Smooth muscle cell (in vitro differentiated cells): ENCODE results near the gene UBE2E2. TPM values are rescaled to one million over a fixed set of nuclear protein-coding genes. Genes with fewer than 3 reads are reported as not detected.

Experiments
- DNase-seq: peaks from one replicate; lab custom pipeline; 2025; ENCODE audit not compliant: unreplicated experiment; lab: John Stamatoyannopoulos, UW
- H2AFZ ChIP-seq: fragments of 200-600 bp; sonication (generic); 2 replicates; pipeline ENCODE4 v1.6.0; 2016; ENCODE audit warnings: antibody characterized with exemption, low read depth, mild to moderate bottlenecking
- H3F3A ChIP-seq: fragments of 200-600 bp; sonication (generic); 2 replicates; pipeline ENCODE4 v1.6.0; 2017; ENCODE audit warnings: antibody characterized with exemption, low read depth
- H3K27ac ChIP-seq: fragments of 200-600 bp; sonication (generic); 2 replicates; pipeline ENCODE4 v1.5.1; 2016; ENCODE audit warnings: low read depth, mild to moderate bottlenecking
- H3K27me3 ChIP-seq: fragments of 200-600 bp; sonication (generic); 2 replicates; pipeline ENCODE4 v1.6.1; 2016; ENCODE audit warnings: low read depth, mild to moderate bottlenecking
- H3K36me3 ChIP-seq: fragments of 200-600 bp; sonication (generic); 2 replicates; pipeline ENCODE4 v1.5.1; 2016; ENCODE audit warnings: low read depth
- H3K4me1 ChIP-seq: fragments of 200-600 bp; sonication (generic); 2 replicates; pipeline ENCODE4 v1.5.1; 2016; ENCODE audit warnings: low read depth
- H3K4me2 ChIP-seq: fragments of 200-600 bp; sonication (generic); 2 replicates; pipeline ENCODE4 v1.6.0; 2016; ENCODE audit warnings: mild to moderate bottlenecking
- H3K4me3 ChIP-seq: fragments of 200-600 bp; sonication (generic); 2 replicates; pipeline ENCODE4 v1.5.1; 2016; ENCODE audit warnings: mild to moderate bottlenecking
- H3K79me2 ChIP-seq: fragments of 200-600 bp; sonication (generic); 2 replicates; pipeline ENCODE4 v1.6.0; 2016; ENCODE audit warnings: low read depth, mild to moderate bottlenecking
- H3K9ac ChIP-seq: fragments of 200-600 bp; sonication (generic); 2 replicates; pipeline ENCODE4 v1.6.0; 2016; ENCODE audit warnings: low read depth
- H3K9me3 ChIP-seq: fragments of 200-600 bp; sonication (generic); replicated peaks from 2 replicates; pipeline ENCODE4 v1.5.1; 2016; ENCODE audit warnings: low read depth
- H4K20me1 ChIP-seq: fragments of 200-600 bp; sonication (generic); 2 replicates; pipeline ENCODE4 v1.6.0; 2016; ENCODE audit warnings: low read depth
- CTCF ChIP-seq: fragments of 200-600 bp; sonication (generic); IDR thresholded peaks from 2 replicates; pipeline ENCODE4 v1.5.1; 2017; ENCODE audit warnings: borderline replicate concordance, mild to moderate bottlenecking, antibody characterized with exemption; ENCODE audit not compliant: insufficient read depth, poor library complexity, severe bottlenecking
- WGBS: methylation state at CpG from one replicate; pipeline ENCODE4 v1.1.7; 2016; ENCODE audit warnings: low lambda C conversion rate; 5-methylcytosine and 5-hydroxymethylcytosine counted together
- polyA plus RNA-seq: library from polyadenylated mRNA; unstranded; fragments of >200 nt; fragmentation: Nextera tagmentation; extraction: Ambion mirVana; gene quantifications from 2 replicates; pipeline ENCODE4 v1.2.1, GENCODE V29; 2016
- total RNA-seq: library from RNA; depleted of rRNA; stranded (reverse); fragments of >200 nt; gene quantifications from 2 replicates; pipeline ENCODE4 v1.2.3, GENCODE V29; 2014

The UBE2E2 gene
- total and polyA plus RNA-seq, 2 experiments from 2014 or later = 65.9 to 121 TPM

- Histone ChIP-seq H3K4me2 (no peak overlapping the region), H3K9me3 (no peaks in the 10 kb centered on the region), H2AFZ (no peak overlapping the region), H3K79me2 (no peaks in the 10 kb centered on the region), H3K27ac (peak overlapping the region; percentile 21), H3K27me3 (no peaks in the 10 kb centered on the region), H3K36me3 (no peaks in the 10 kb centered on the region), H3K9ac (no peak overlapping the region), H3F3A (no peaks in the 10 kb centered on the region), H3K4me3 (no peak overlapping the region), H3K4me1 (peaks cover 15% of the 10 kb centered on the region), H4K20me1 (no peaks in the 10 kb centered on the region)
- no peak for TF ChIP-seq CTCF
- no peak for DNase-seq
- WGBS = 88% methylated on average over 8 of the region's 8 CpGs
Measured at GRCh38 chr3:23549148-23549910, 346.2 kb downstream of the UBE2E2 start.

- H4K20me1 ChIP-seq = no peaks in the 10 kb centered on the region
- no peak for DNase-seq
- H3K4me3 ChIP-seq = no peak overlapping the region
- WGBS = 100% methylated on average over 1 of the region's 1 CpG
- H3K4me1 ChIP-seq = peaks cover 14% of the 10 kb centered on the region
- H3K27ac ChIP-seq = no peak overlapping the region
- no peak overlapping the region for H3K4me2 ChIP-seq
- no peaks in the 10 kb centered on the region for H3K27me3 ChIP-seq
- no peaks in the 10 kb centered on the region for H3K9me3 ChIP-seq
- H2AFZ ChIP-seq = no peak overlapping the region
- H3K36me3 ChIP-seq = no peaks in the 10 kb centered on the region
- no peaks in the 10 kb centered on the region for H3F3A ChIP-seq
- H3K79me2 ChIP-seq = no peaks in the 10 kb centered on the region
- H3K9ac ChIP-seq = no peak overlapping the region
- TF ChIP-seq CTCF = no peak
Measured at GRCh38 chr3:23550402-23550801, 347.3 kb downstream of the UBE2E2 start.

GRCh38 chr3:23552506-23552905 lies 349.4 kb downstream of the UBE2E2 start:
- no peak for DNase-seq
- H2AFZ ChIP-seq = no peak overlapping the region
- no peaks in the 10 kb centered on the region for H4K20me1 ChIP-seq
- H3K4me1 ChIP-seq = peaks cover 14% of the 10 kb centered on the region
- no peaks in the 10 kb centered on the region for H3K36me3 ChIP-seq
- H3K27me3 ChIP-seq = no peaks in the 10 kb centered on the region
- H3K4me2 ChIP-seq = no peak overlapping the region
- no peaks in the 10 kb centered on the region for H3F3A ChIP-seq
- H3K9me3 ChIP-seq = no peaks in the 10 kb centered on the region
- no peak for TF ChIP-seq CTCF
- no peak overlapping the region for H3K27ac ChIP-seq
- no peak overlapping the region for H3K9ac ChIP-seq
- H3K4me3 ChIP-seq = no peak overlapping the region
- 87% methylated on average over 1 of the region's 1 CpG for WGBS
- no peaks in the 10 kb centered on the region for H3K79me2 ChIP-seq

GRCh38 chr3:23553353-23553752 lies 350.2 kb downstream of the UBE2E2 start:
- no peaks in the 10 kb centered on the region for H4K20me1 ChIP-seq
- no peaks in the 10 kb centered on the region for H3K27me3 ChIP-seq
- WGBS = 96% methylated on average over 3 of the region's 3 CpGs
- no peak for TF ChIP-seq CTCF
- no peak for DNase-seq
- H3K4me2 ChIP-seq = no peak overlapping the region
- no peak overlapping the region for H3K27ac ChIP-seq
- H3K79me2 ChIP-seq = no peaks in the 10 kb centered on the region
- no peaks in the 10 kb centered on the region for H3F3A ChIP-seq
- no peaks in the 10 kb centered on the region for H3K36me3 ChIP-seq
- no peak overlapping the region for H2AFZ ChIP-seq
- H3K4me3 ChIP-seq = no peak overlapping the region
- no peak overlapping the region for H3K9ac ChIP-seq
- peaks cover 14% of the 10 kb centered on the region for H3K4me1 ChIP-seq
- no peaks in the 10 kb centered on the region for H3K9me3 ChIP-seq
